ENCODE data around the gene HCST. TPM values are rescaled to one million over a fixed set of nuclear protein-coding genes. Genes with fewer than 3 reads are reported as not detected.

HCST gene
- total and polyA plus RNA-seq, 2 of the 13 experiments (the other 11 are each of a cell fraction or from before 2014, with no cell fraction given), result 0.24 to 1.2 TPM

DNA sequence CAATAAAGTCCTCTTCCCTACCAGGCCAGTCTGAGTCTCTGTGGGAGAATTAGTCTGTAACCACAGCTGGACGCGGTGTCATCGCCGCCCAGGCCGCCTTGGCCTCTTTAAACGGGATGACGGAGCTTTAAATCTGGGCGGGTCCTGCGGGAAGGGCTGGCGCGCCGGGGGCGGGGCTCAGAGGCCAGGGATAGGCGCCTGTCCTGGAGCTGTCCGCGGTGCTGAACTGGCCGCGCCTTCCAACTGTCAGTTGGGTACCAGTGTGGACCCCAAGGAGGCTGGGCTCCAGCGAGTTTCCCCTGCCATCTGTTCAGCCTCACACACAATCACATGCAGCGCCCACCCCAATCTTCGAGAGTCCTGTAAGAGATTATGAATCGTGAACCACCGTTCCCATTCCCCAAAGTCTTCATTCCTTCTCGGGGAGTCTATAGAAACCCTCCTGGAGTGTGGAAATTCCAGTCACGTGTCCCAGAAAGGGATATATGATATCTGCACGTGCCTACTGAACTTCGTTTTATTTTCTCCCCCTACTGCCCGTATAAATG lies 22.5 kb upstream of the HCST start (continued):
- TF ChIP-seq ZNF556 (CRISPR knock-in tag; IDR thresholded peaks at IDR 0.05; ENCODE audit: borderline replicate concordance) (no peak), MBNL3 (CRISPR knock-in tag; conservative IDR thresholded peaks at IDR 0.05) (no peak), ZNF230 (CRISPR knock-in tag; IDR thresholded peaks at IDR 0.05) (peak; percentile 83), ZSCAN22 (CRISPR knock-in tag; IDR thresholded peaks at IDR 0.05) (0 out of 2 replicates have a peak, but pooled peaks have one; percentile 31), TOPORS (CRISPR knock-in tag; IDR thresholded peaks at IDR 0.05) (0 out of 2 replicates have a peak, but pooled peaks have one; percentile 59), ZIK1 (CRISPR knock-in tag; IDR thresholded peaks at IDR 0.05; ENCODE audit: borderline replicate concordance, low read depth) (peak; percentile 74; the same call in 1 of the 2 replicates), REPIN1 (CRISPR knock-in tag; IDR thresholded peaks at IDR 0.05; ENCODE audit: borderline replicate concordance, low read depth) (peak; percentile 79; the same call in 1 of the 2 replicates), MED13 (CRISPR knock-in tag; IDR thresholded peaks at IDR 0.05) (peak; percentile 66; the same call in 1 of the 2 replicates), ZFYVE20 (CRISPR knock-in tag; IDR thresholded peaks at IDR 0.05; ENCODE audit: borderline replicate concordance, low read depth) (peak; percentile 86), ZFP1 (CRISPR knock-in tag; IDR thresholded peaks at IDR 0.05) (peak; percentile 54; the same call in 1 of the 2 replicates), ISX (CRISPR knock-in tag; conservative IDR thresholded peaks at IDR 0.05) (peak; percentile 97)
- TF ChIP-seq, protein P1, sequence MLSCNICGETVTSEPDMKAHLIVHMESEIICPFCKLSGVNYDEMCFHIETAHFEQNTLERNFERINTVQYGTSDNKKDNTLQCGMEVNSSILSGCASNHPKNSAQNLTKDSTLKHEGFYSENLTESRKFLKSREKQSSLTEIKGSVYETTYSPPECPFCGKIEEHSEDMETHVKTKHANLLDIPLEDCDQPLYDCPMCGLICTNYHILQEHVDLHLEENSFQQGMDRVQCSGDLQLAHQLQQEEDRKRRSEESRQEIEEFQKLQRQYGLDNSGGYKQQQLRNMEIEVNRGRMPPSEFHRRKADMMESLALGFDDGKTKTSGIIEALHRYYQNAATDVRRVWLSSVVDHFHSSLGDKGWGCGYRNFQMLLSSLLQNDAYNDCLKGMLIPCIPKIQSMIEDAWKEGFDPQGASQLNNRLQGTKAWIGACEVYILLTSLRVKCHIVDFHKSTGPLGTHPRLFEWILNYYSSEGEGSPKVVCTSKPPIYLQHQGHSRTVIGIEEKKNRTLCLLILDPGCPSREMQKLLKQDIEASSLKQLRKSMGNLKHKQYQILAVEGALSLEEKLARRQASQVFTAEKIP (CRISPR knock-in tag; IDR thresholded peaks at IDR 0.05; ENCODE audit: borderline replicate concordance), result no peak
- TF ChIP-seq, protein P2, sequence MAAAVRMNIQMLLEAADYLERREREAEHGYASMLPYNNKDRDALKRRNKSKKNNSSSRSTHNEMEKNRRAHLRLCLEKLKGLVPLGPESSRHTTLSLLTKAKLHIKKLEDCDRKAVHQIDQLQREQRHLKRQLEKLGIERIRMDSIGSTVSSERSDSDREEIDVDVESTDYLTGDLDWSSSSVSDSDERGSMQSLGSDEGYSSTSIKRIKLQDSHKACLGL (CRISPR knock-in tag; IDR thresholded peaks at IDR 0.05), result peak; percentile 94
- TF ChIP-seq, protein P3, sequence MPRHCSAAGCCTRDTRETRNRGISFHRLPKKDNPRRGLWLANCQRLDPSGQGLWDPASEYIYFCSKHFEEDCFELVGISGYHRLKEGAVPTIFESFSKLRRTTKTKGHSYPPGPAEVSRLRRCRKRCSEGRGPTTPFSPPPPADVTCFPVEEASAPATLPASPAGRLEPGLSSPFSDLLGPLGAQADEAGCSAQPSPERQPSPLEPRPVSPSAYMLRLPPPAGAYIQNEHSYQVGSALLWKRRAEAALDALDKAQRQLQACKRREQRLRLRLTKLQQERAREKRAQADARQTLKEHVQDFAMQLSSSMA (CRISPR knock-in tag; IDR thresholded peaks at IDR 0.05), result peak; percentile 88
- TF ChIP-seq, protein P4, sequence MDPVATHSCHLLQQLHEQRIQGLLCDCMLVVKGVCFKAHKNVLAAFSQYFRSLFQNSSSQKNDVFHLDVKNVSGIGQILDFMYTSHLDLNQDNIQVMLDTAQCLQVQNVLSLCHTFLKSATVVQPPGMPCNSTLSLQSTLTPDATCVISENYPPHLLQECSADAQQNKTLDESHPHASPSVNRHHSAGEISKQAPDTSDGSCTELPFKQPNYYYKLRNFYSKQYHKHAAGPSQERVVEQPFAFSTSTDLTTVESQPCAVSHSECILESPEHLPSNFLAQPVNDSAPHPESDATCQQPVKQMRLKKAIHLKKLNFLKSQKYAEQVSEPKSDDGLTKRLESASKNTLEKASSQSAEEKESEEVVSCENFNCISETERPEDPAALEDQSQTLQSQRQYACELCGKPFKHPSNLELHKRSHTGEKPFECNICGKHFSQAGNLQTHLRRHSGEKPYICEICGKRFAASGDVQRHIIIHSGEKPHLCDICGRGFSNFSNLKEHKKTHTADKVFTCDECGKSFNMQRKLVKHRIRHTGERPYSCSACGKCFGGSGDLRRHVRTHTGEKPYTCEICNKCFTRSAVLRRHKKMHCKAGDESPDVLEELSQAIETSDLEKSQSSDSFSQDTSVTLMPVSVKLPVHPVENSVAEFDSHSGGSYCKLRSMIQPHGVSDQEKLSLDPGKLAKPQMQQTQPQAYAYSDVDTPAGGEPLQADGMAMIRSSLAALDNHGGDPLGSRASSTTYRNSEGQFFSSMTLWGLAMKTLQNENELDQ (CRISPR knock-in tag; IDR thresholded peaks at IDR 0.05; ENCODE audit: borderline replicate concordance), result peak; percentile 92; the same call in 1 of the 2 replicates
- TF ChIP-seq, protein P5, sequence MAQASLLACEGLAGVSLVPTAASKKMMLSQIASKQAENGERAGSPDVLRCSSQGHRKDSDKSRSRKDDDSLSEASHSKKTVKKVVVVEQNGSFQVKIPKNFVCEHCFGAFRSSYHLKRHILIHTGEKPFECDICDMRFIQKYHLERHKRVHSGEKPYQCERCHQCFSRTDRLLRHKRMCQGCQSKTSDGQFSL (CRISPR knock-in tag; IDR thresholded peaks at IDR 0.05), result no peak
- TF ChIP-seq, protein P6, sequence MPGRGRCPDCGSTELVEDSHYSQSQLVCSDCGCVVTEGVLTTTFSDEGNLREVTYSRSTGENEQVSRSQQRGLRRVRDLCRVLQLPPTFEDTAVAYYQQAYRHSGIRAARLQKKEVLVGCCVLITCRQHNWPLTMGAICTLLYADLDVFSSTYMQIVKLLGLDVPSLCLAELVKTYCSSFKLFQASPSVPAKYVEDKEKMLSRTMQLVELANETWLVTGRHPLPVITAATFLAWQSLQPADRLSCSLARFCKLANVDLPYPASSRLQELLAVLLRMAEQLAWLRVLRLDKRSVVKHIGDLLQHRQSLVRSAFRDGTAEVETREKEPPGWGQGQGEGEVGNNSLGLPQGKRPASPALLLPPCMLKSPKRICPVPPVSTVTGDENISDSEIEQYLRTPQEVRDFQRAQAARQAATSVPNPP (CRISPR knock-in tag; IDR thresholded peaks at IDR 0.05), result no peak
